Loucy (cell line): ENCODE measurements around the gene GPHN.

ENCODE experiments used
- H2AFZ ChIP-seq: fragments of 200-600 bp; sonication (generic); 2 replicates; pipeline ENCODE4 v1.6.0; 2016; ENCODE audit warnings: antibody characterized with exemption, mild to moderate bottlenecking, low read length, moderate library complexity
- H3F3A ChIP-seq: fragments of 200-600 bp; 2 replicates; pipeline ENCODE4 v1.6.0; 2016; ENCODE audit warnings: antibody characterized with exemption, low read depth, mild to moderate bottlenecking
- H3K27me3 ChIP-seq: fragments of 200-600 bp; sonication (generic); 2 replicates; pipeline ENCODE4 v1.6.1; 2014; ENCODE audit warnings: low read length, mild to moderate bottlenecking; ENCODE audit not compliant: insufficient read depth, poor library complexity, severe bottlenecking
- H3K36me3 ChIP-seq: fragments of 200-600 bp; sonication (generic); 2 replicates; pipeline ENCODE4 v1.6.1; 2016; ENCODE audit warnings: low read length; ENCODE audit not compliant: insufficient read depth
- H3K4me1 ChIP-seq: fragments of 200-600 bp; sonication (generic); 2 replicates; pipeline ENCODE4 v1.5.1; 2014; ENCODE audit warnings: low read length, mild to moderate bottlenecking; ENCODE audit not compliant: insufficient read depth, poor library complexity, severe bottlenecking
- H3K4me2 ChIP-seq: fragments of 200-600 bp; sonication (generic); 2 replicates; pipeline ENCODE4 v1.6.0; 2014; ENCODE audit warnings: antibody characterized with exemption, low read length, low read depth, mild to moderate bottlenecking; ENCODE audit not compliant: poor library complexity, severe bottlenecking
- H3K4me3 ChIP-seq: fragments of 200-600 bp; sonication (generic); 2 replicates; pipeline ENCODE4 v1.5.1; 2014; ENCODE audit warnings: low read length, mild to moderate bottlenecking, mixed read lengths; ENCODE audit not compliant: poor library complexity, severe bottlenecking
- H3K79me2 ChIP-seq: fragments of 200-600 bp; sonication (generic); 2 replicates; pipeline ENCODE4 v1.6.1; 2014; ENCODE audit warnings: low read length; ENCODE audit not compliant: insufficient read depth
- H3K9ac ChIP-seq: fragments of 200-600 bp; sonication (generic); 2 replicates; pipeline ENCODE4 v1.6.0; 2014; ENCODE audit warnings: mild to moderate bottlenecking, low read depth, low read length, moderate library complexity; ENCODE audit not compliant: poor library complexity, severe bottlenecking
- H3K9me2 ChIP-seq: fragments of 200-600 bp; sonication (generic); replicated peaks from 2 replicates; pipeline ENCODE4 v1.6.1; 2016; ENCODE audit warnings: low read depth, low read length, mixed read lengths
- H3K9me3 ChIP-seq: fragments of 200-600 bp; sonication (generic); 2 replicates; pipeline ENCODE4 v1.6.1; 2014; ENCODE audit warnings: mild to moderate bottlenecking, antibody characterized with exemption, low read length, low read depth; ENCODE audit not compliant: insufficient read depth
- H4K20me1 ChIP-seq: fragments of 200-600 bp; sonication (generic); 2 replicates; pipeline ENCODE4 v1.6.0; 2014; ENCODE audit warnings: antibody characterized with exemption, low read length, mild to moderate bottlenecking; ENCODE audit not compliant: insufficient read depth, poor library complexity, severe bottlenecking
- EZH2phosphoT487 ChIP-seq: fragments of 200-600 bp; IDR thresholded peaks from 2 replicates; pipeline ENCODE4 v1.6.1; 2018; ENCODE audit warnings: antibody characterized with exemption, mild to moderate bottlenecking, moderate library complexity, borderline replicate concordance
- TF ChIP-seq, protein P1 (sequence below): fragments of 200-600 bp; sonication (generic); conservative IDR thresholded peaks from 2 replicates; pipeline ENCODE4 v1.5.1; 2014; ENCODE audit warnings: mild to moderate bottlenecking, antibody characterized with exemption, low read length

Gene GPHN

DNA sequence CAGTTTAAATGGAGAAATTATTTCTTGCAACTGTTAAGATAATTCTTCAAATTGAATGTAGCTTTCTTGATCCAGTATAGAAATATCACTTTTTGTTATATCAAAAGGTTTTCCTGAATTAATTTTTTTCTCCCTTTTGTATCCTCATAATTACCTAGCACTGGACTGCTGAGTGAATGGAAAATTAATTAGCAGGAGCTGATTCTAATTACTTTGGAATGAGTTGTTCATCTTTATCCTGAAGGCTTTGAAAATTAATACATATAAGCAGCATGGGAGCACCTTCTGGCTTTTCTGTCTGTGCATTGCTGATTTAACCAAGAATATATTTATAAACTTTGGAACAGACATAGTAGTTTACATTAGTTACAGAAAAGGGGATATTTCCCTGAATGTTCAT is 373.6 kb downstream of the GPHN start:
- Histone ChIP-seq H3K79me2 (no peaks in the 10 kb centered on the region), H3K4me1 (no peaks in the 10 kb centered on the region), H4K20me1 (no peaks in the 10 kb centered on the region), H3K27me3 (no peaks in the 10 kb centered on the region), H2AFZ (no peak overlapping the region), H3K9ac (no peak overlapping the region), H3K9me2 (no peaks in the 10 kb centered on the region), H3K9me3 (no peaks in the 10 kb centered on the region), H3K36me3 (no peaks in the 10 kb centered on the region), H3K4me3 (no peak overlapping the region), H3K4me2 (no peak overlapping the region), H3F3A (no peaks in the 10 kb centered on the region)
- TF ChIP-seq, protein P1, sequence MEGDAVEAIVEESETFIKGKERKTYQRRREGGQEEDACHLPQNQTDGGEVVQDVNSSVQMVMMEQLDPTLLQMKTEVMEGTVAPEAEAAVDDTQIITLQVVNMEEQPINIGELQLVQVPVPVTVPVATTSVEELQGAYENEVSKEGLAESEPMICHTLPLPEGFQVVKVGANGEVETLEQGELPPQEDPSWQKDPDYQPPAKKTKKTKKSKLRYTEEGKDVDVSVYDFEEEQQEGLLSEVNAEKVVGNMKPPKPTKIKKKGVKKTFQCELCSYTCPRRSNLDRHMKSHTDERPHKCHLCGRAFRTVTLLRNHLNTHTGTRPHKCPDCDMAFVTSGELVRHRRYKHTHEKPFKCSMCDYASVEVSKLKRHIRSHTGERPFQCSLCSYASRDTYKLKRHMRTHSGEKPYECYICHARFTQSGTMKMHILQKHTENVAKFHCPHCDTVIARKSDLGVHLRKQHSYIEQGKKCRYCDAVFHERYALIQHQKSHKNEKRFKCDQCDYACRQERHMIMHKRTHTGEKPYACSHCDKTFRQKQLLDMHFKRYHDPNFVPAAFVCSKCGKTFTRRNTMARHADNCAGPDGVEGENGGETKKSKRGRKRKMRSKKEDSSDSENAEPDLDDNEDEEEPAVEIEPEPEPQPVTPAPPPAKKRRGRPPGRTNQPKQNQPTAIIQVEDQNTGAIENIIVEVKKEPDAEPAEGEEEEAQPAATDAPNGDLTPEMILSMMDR, result no peak
- no peak for TF ChIP-seq EZH2phosphoT487

GRCh38 chr14:66884149-66884548 is 376.2 kb downstream of the GPHN start:
- TF ChIP-seq, protein P1, result no peak
- no peak for TF ChIP-seq EZH2phosphoT487
- no peaks in the 10 kb centered on the region for H3K4me1 ChIP-seq
- H3K9ac ChIP-seq, result no peak overlapping the region
- no peaks in the 10 kb centered on the region for H3F3A ChIP-seq
- no peaks in the 10 kb centered on the region; the same call in 1 of the 2 replicates for H3K9me3 ChIP-seq
- H3K36me3 ChIP-seq, result no peaks in the 10 kb centered on the region
- H4K20me1 ChIP-seq, result no peaks in the 10 kb centered on the region
- H3K27me3 ChIP-seq, result no peaks in the 10 kb centered on the region
- H3K9me2 ChIP-seq, result no peaks in the 10 kb centered on the region
- no peak overlapping the region for H3K4me2 ChIP-seq
- no peak overlapping the region for H2AFZ ChIP-seq
- no peaks in the 10 kb centered on the region for H3K79me2 ChIP-seq
- H3K4me3 ChIP-seq, result no peak overlapping the region

DNA sequence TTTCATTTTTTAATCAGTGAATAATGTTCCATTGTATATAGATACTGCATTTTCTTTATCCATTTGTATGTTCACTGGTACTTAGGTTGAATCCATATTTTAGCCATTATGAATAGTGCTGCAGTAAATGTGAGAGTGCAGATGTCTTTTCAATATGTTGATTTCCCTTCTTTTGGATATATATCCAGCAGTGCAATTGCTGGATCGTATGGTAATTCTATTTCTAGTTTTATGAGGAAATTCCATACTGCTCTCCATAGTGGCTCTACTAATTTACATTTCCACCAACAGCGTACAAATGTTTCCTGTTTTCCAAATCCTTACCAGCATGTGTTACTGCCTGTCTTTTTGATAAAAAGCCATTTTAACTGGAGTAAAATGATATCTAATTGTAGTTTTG is 392.8 kb downstream of the GPHN start:
- Histone ChIP-seq H3K36me3 (no peaks in the 10 kb centered on the region), H3K79me2 (no peaks in the 10 kb centered on the region), H2AFZ (no peak overlapping the region), H3K9me3 (peaks cover 10% of the 10 kb centered on the region; the same call in 1 of the 2 replicates), H3F3A (no peaks in the 10 kb centered on the region), H3K4me2 (no peak overlapping the region), H3K9ac (no peak overlapping the region), H3K4me1 (no peaks in the 10 kb centered on the region), H3K27me3 (no peaks in the 10 kb centered on the region), H3K4me3 (no peak overlapping the region), H3K9me2 (no peaks in the 10 kb centered on the region), H4K20me1 (no peaks in the 10 kb centered on the region)
- TF ChIP-seq, protein P1, result no peak
- TF ChIP-seq EZH2phosphoT487, result no peak
